ENCODE measurements around the gene PGM3.

Gene PGM3

GRCh38 chr6:83117802-83118201, 75.3 kb downstream of the PGM3 start:
- no peak for DNase-seq (ENCODE audit: low spot score)
